H1 (cell line): ENCODE measurements around the gene THAP4. TPM values are rescaled to one million over a fixed set of nuclear protein-coding genes. Genes with fewer than 3 reads are reported as not detected.

Experiments
- CTCF ChIA-PET: fragments of 300-600 bp; sonication (Branson Sonifier 250); formaldehyde crosslinking; loops from one replicate; lab custom pipeline; 2021; ENCODE audit not compliant: partially characterized antibody; lab: Charles Lee
- POLR2A ChIA-PET: fragments of 300-600 bp; sonication (Branson Sonifier 250); formaldehyde crosslinking; loops from one replicate; lab custom pipeline; 2021; ENCODE audit warnings: inconsistent platforms; ENCODE audit not compliant: partially characterized antibody; lab: Charles Lee
- DNase-seq, 2 experiments: peaks; one replicate each; pipeline versions ENCODE4 v3.0.0 to v3.0.0-alpha.2; 2010 to 2022; ENCODE audit warnings: low spot score in 2 of 2, low read depth in 1 of 2, mixed read lengths in 1 of 2
- FAIRE-seq: peaks from 2 replicates; lab custom pipeline; 2011; peaks lifted over from hg19 to GRCh38; lab: Jason Lieb, UNC
- H2AFZ ChIP-seq: 2 replicates; pipeline ENCODE4 v1.8.1; 2012; ENCODE audit warnings: low read length, inconsistent platforms
- H2AK5ac ChIP-seq: 2 replicates; pipeline ENCODE4 v1.6.1; 2013; ENCODE audit warnings: low read depth, low read length
- H2BK120ac ChIP-seq: replicated peaks from 2 replicates; pipeline ENCODE3; 2013; ENCODE audit warnings: low read depth, low read length, inconsistent platforms
- H2BK12ac ChIP-seq: 2 replicates; pipeline ENCODE4 v1.6.1; 2013; ENCODE audit warnings: low read depth, low read length
- H2BK15ac ChIP-seq: 2 replicates; pipeline ENCODE4 v1.6.1; 2013; ENCODE audit warnings: low read length
- H2BK20ac ChIP-seq: 2 replicates; pipeline ENCODE4 v1.6.1; 2013; ENCODE audit warnings: low read length
- H2BK5ac ChIP-seq: 2 replicates; pipeline ENCODE4 v1.6.1; 2013; ENCODE audit warnings: low read depth, low read length
- H3K14ac ChIP-seq: 2 replicates; pipeline ENCODE4 v1.6.1; 2013; ENCODE audit warnings: inconsistent platforms; ENCODE audit not compliant: insufficient read length
- H3K18ac ChIP-seq: 2 replicates; pipeline ENCODE4 v1.6.1; 2013; ENCODE audit warnings: low read length; ENCODE audit errors: extremely low read depth
- H3K23ac ChIP-seq: 2 replicates; pipeline ENCODE4 v1.6.1; 2013; ENCODE audit warnings: inconsistent platforms; ENCODE audit not compliant: insufficient read length
- H3K23me2 ChIP-seq: 2 replicates; pipeline ENCODE4 v1.6.1; 2013; ENCODE audit warnings: low read depth, low read length
- H3K27ac ChIP-seq: 2 replicates; pipeline ENCODE4 v1.6.1; 2011; ENCODE audit warnings: low read depth, low read length, inconsistent platforms
- H3K27me3 ChIP-seq, 4 experiments: replicated peaks in 1 of 4; 1 replicate in 1 of 4; 2 replicates in 3 of 4; pipeline versions ENCODE4 v1.6.1 to v1.8.1; 2011 to 2013; ENCODE audit warnings: low read length in 3 of 4, mild to moderate bottlenecking in 3 of 4, inconsistent platforms in 2 of 4, mixed read lengths in 2 of 4, moderate library complexity in 1 of 4; ENCODE audit not compliant: control insufficient read depth in 3 of 4, insufficient read depth in 3 of 4; ENCODE audit errors: extremely low read depth in 1 of 4
- H3K36me3 ChIP-seq, 4 experiments: 2 replicates each; pipeline versions ENCODE4 v1.6.1 to v1.8.1; 2011 to 2013; ENCODE audit warnings: mild to moderate bottlenecking in 4 of 4, low read length in 3 of 4, moderate library complexity in 2 of 4, control low read depth in 1 of 4, inconsistent platforms in 1 of 4; ENCODE audit not compliant: insufficient read depth in 4 of 4, control insufficient read depth in 2 of 4
- H3K4ac ChIP-seq: replicated peaks from 2 replicates; pipeline ENCODE3; 2013; ENCODE audit warnings: low read length, low read depth, mixed read lengths, inconsistent platforms; ENCODE audit not compliant: insufficient read length
- H3K4me1 ChIP-seq, 4 experiments: replicated peaks in 1 of 4; 1 replicate in 1 of 4; 2 replicates in 3 of 4; pipeline versions ENCODE4 v1.6.1 to v1.8.1; 2011 to 2013; ENCODE audit warnings: low read length in 3 of 4, inconsistent platforms in 2 of 4, mixed read lengths in 1 of 4; ENCODE audit not compliant: insufficient read depth in 4 of 4, control insufficient read depth in 3 of 4
- H3K4me2 ChIP-seq, 2 experiments: 2 replicates each; pipeline versions ENCODE4 v1.6.1 to v1.8.1; 2011 to 2013; ENCODE audit warnings: low read depth in 2 of 2, low read length in 2 of 2, control low read depth in 1 of 2, inconsistent platforms in 1 of 2, mild to moderate bottlenecking in 1 of 2; ENCODE audit not compliant: insufficient read depth in 1 of 2
- H3K4me3 ChIP-seq, 4 experiments: fragments of 200-600, 300-600 bp in 1 of 4; sonication (generic), shearing (Covaris generic), sonication (Bioruptor Twin) in 1 of 4; 2 replicates each; pipeline versions ENCODE4 v1.5.1 to v1.8.1; 2011 to 2016; ENCODE audit warnings: low read length in 4 of 4, low read depth in 3 of 4, control low read depth in 2 of 4, inconsistent platforms in 2 of 4, mild to moderate bottlenecking in 2 of 4, mixed read lengths in 1 of 4, moderate library complexity in 1 of 4; ENCODE audit not compliant: insufficient read depth in 2 of 4; ENCODE audit errors: extremely low read depth in 1 of 4
- H3K56ac ChIP-seq: replicated peaks from 2 replicates; pipeline ENCODE3; 2013; ENCODE audit warnings: low read depth, mild to moderate bottlenecking, mixed read lengths, low read length, inconsistent platforms; ENCODE audit not compliant: insufficient read length
- H3K79me1 ChIP-seq: 2 replicates; pipeline ENCODE4 v1.6.1; 2013; ENCODE audit warnings: low read depth, low read length, control low read depth
- H3K79me2 ChIP-seq, 2 experiments: 2 replicates each; pipeline versions ENCODE4 v1.6.1 to v1.8.1; 2012 to 2013; ENCODE audit warnings: low read length in 2 of 2, mild to moderate bottlenecking in 2 of 2, inconsistent platforms in 1 of 2; ENCODE audit not compliant: insufficient read depth in 2 of 2, control insufficient read depth in 1 of 2
- H3K9ac ChIP-seq, 4 experiments: replicated peaks in 1 of 4; 1 replicate in 1 of 4; 2 replicates in 3 of 4; pipeline versions ENCODE4 v1.6.1 to v1.8.1; 2011 to 2013; ENCODE audit warnings: low read depth in 3 of 4, low read length in 3 of 4, control low read depth in 2 of 4, mild to moderate bottlenecking in 2 of 4, moderate library complexity in 2 of 4, inconsistent platforms in 1 of 4; ENCODE audit errors: extremely low read depth in 1 of 4
- H3K9me3 ChIP-seq, 2 experiments: 2 replicates each; pipeline versions ENCODE4 v1.6.1 to v1.8.1; 2012 to 2013; ENCODE audit warnings: mild to moderate bottlenecking in 2 of 2, moderate library complexity in 2 of 2, control low read depth in 1 of 2, inconsistent platforms in 1 of 2, low read depth in 1 of 2, low read length in 1 of 2, mixed read lengths in 1 of 2; ENCODE audit not compliant: insufficient read depth in 2 of 2
- H4K20me1 ChIP-seq, 2 experiments: replicated peaks in 1 of 2; 2 replicates each; pipeline versions ENCODE3 to v1.8.1; 2011 to 2013; ENCODE audit warnings: inconsistent platforms in 2 of 2, low read length in 2 of 2, mild to moderate bottlenecking in 1 of 2; ENCODE audit not compliant: insufficient read depth in 2 of 2, control insufficient read depth in 1 of 2
- H4K5ac ChIP-seq: 2 replicates; pipeline ENCODE4 v1.6.1; 2013; ENCODE audit warnings: low read length, low read depth, mixed read lengths, inconsistent platforms; ENCODE audit not compliant: insufficient read length
- H4K8ac ChIP-seq: 2 replicates; pipeline ENCODE4 v1.8.0; 2013; ENCODE audit warnings: mild to moderate bottlenecking, moderate library complexity, low read length, inconsistent platforms; ENCODE audit not compliant: insufficient read depth; ENCODE audit errors: extremely low read depth
- H4K91ac ChIP-seq: replicated peaks from 2 replicates; pipeline ENCODE3; 2013; ENCODE audit warnings: low read length, mixed read lengths, inconsistent platforms; ENCODE audit not compliant: insufficient read length
- NRF1 ChIP-seq: IDR thresholded peaks from 2 replicates; pipeline ENCODE4 v1.6.1; 2011; ENCODE audit warnings: mild to moderate bottlenecking, low read depth, low read length, improper control_type of control experiment
- POLR2A ChIP-seq, 2 experiments: IDR thresholded peaks; 1 replicate in 1 of 2; 2 replicates in 1 of 2; pipeline ENCODE4 v1.6.1; 2011; ENCODE audit warnings: low read depth in 2 of 2, low read length in 2 of 2, mild to moderate bottlenecking in 2 of 2; ENCODE audit errors: control extremely low read depth in 1 of 2
- WGBS, 2 experiments: shearing (Covaris generic) in 1 of 2; methylation state at CpG; one replicate each; pipeline versions ENCODE4 v1.1.6 to v1.1.7; 2013 to 2015; ENCODE audit warnings: low lambda C conversion rate in 2 of 2, mixed read lengths in 2 of 2, inconsistent platforms in 1 of 2, low coverage in 1 of 2, missing lambda C conversion rate in 1 of 2; ENCODE audit not compliant: insufficient replicate concordance in 2 of 2, insufficient coverage in 1 of 2, insufficient read length in 1 of 2; ENCODE audit errors: extremely low coverage in 1 of 2, missing lambda C conversion rate in 1 of 2; 5-methylcytosine and 5-hydroxymethylcytosine counted together
- polyA plus RNA-seq, 7 experiments: library from polyadenylated mRNA; depleted of rRNA in 3 of 7; stranded (reverse) in 5 of 7; unstranded in 2 of 7; fragments of >200 nt in 5 of 7; fragments of 200-250 nt in 2 of 7; gene quantifications; 1 replicate in 5 of 7; 2 replicates in 1 of 7; 4 replicates in 1 of 7; pipeline versions ENCODE4 v1.2.1 to v1.2.3, GENCODE V29; 2011 to 2013; ENCODE audit warnings: missing spikeins in 2 of 7, mixed read lengths in 2 of 7
- total RNA-seq: library from RNA; stranded (reverse); fragmentation: NEBNext Ultra II Directional; extraction: Animal tissue kit (Norgen Biotek cat#: 25700); gene quantifications from 2 replicates; pipeline ENCODE4 v1.2.1, GENCODE V29; 2021

THAP4 gene
- total and polyA plus RNA-seq, 2 of the 8 experiments (the other 6 are each of a cell fraction or from before 2014, with no cell fraction given): 78.9 to 83.6 TPM

DNA sequence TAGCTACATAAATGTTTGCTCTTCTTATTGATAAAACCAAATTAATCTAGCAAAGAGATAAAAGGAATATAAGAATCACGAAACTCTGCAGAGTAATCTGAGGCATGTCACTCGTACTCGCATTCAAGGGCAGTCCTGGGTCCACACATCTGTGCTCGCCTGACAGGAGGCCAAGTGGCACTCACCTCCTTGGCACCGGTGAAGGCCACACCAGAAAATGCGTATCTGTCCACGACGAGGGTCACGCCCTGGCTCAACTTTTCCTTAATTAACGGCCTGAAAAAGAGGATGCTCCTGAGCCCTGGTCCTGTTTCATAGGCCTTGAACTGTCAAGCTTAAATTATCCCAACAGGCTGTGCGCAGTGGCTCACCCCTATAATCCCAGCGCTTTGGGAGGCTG lies 43.1 kb upstream of the THAP4 start:
- 92% methylated on average over 12 of the region's 12 CpGs; no CpG with 5 or more reads in 1 of the 2 experiments for WGBS, 2 experiments
- no peak for TF ChIP-seq POLR2A (IDR thresholded peaks at IDR 0.05; ENCODE audit: control extremely low read depth in 1 of 2, low read depth in 2 of 2, low read length in 2 of 2)
- TF ChIP-seq NRF1: no peak
- no peak overlapping the region for H2BK5ac ChIP-seq
- H2AK5ac ChIP-seq: no peak overlapping the region
- no peak overlapping the region for H3K4ac ChIP-seq
- H3K4me3 ChIP-seq: no peak overlapping the region
- CTCF ChIA-PET: interaction anchor here (0.6 to 1.2 kb wide), 4 partner anchors 21 to 90 kb away, joined by 3 to 4 read pairs (median 3); no protein-coding TSS in a partner anchor
- peaks cover 0 to 7% of the 10 kb centered on the region in 2 experiments; a peak in 1 of 4 replicates for H3K79me2 ChIP-seq
- no peaks in the 10 kb centered on the region for H3K4me1 ChIP-seq
- no peak overlapping the region for H3K4me2 ChIP-seq
- no peak overlapping the region for H3K23ac ChIP-seq
- H3K27ac ChIP-seq: no peak overlapping the region
- H3K36me3 ChIP-seq: peaks cover 16 to 60% (median 34%) of the 10 kb centered on the region in 4 experiments; a peak in 7 of 8 replicates
- no peak overlapping the region for H2BK120ac ChIP-seq
- FAIRE-seq (no peak), DNase-seq (no peak)
- no peak overlapping the region for H4K8ac ChIP-seq
- no peak overlapping the region for H3K56ac ChIP-seq
- peaks cover 7 to 21% of the 10 kb centered on the region in 2 experiments for H4K20me1 ChIP-seq
- no peak overlapping the region for H4K91ac ChIP-seq
- H2AFZ ChIP-seq: no peak overlapping the region
- no peak overlapping the region for H3K14ac ChIP-seq
- no peak overlapping the region for H2BK20ac ChIP-seq
- H3K18ac ChIP-seq: no peak overlapping the region
- POLR2A ChIA-PET: interaction anchor here (0.7 to 20.2 kb wide), 7 partner anchors 8 to 26 kb away, joined by 3 to 265 read pairs (median 3); partner anchors contain the start of gene ING5
- no peak overlapping the region for H4K5ac ChIP-seq
- H3K9ac ChIP-seq: no peak overlapping the region
- no peaks in the 10 kb centered on the region for H3K23me2 ChIP-seq
- peaks cover 3% of the 10 kb centered on the region; the same call in 1 of the 2 replicates for H3K79me1 ChIP-seq
- H2BK12ac ChIP-seq: no peak overlapping the region
- no peaks in the 10 kb centered on the region for H3K9me3 ChIP-seq
- no peaks in the 10 kb centered on the region for H3K27me3 ChIP-seq
- no peak overlapping the region for H2BK15ac ChIP-seq
